GM13977 (cell line): ENCODE measurements around the gene GSE1.

ENCODE experiments used
- DNase-seq: peaks from one replicate; pipeline ENCODE4 v3.0.0; 2012; ENCODE audit warnings: low spot score
- in situ Hi-C: fragments of 300-500 bp; cut with MboI; formaldehyde crosslinking; loops from one replicate; pipeline ENCODE4 v1.12.0; 2022; ENCODE audit warnings: low sequenced_read_pairs, low pct_unique_long_range_greater_than_20kb, mixed read lengths, inconsistent platforms; ENCODE audit not compliant: unreplicated experiment
- TF ChIP-seq, protein P1 (sequence below): IDR thresholded peaks from 2 replicates; pipeline ENCODE4 v1.5.1; 2012; ENCODE audit warnings: mild to moderate bottlenecking, control low read depth; ENCODE audit not compliant: insufficient read depth; ENCODE audit errors: extremely low read depth, missing control alignments

The GSE1 gene

DNA sequence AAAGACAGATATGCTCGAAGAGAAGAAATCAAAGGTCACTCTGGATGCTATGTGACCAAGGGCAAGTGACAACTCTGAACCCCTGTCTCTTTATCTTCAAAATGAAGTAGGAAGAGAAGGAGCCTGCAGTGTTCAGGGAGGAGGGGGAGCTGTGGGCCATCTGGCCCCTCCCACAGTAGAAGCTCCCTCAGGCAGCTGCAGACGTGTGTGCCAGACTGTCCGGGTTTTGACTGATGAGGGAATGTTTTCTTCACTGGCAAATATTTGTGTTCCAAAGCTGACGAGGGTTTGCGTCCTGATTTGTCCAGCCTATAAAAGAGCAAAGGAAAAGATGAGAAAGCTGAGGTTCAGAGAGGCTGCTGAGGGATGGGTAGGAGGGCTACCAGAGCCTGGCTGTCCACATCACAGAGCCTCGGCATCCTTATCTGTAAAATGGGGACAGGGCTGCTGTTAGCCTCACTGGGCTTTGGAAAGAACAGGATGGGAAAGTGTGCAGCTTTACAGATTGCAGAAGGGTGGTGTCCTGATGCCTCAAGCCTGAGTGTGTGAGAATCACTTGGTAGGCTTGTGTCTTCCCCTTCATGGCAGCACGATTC is 77.4 kb downstream of the GSE1 start:
- TF ChIP-seq, protein P1, sequence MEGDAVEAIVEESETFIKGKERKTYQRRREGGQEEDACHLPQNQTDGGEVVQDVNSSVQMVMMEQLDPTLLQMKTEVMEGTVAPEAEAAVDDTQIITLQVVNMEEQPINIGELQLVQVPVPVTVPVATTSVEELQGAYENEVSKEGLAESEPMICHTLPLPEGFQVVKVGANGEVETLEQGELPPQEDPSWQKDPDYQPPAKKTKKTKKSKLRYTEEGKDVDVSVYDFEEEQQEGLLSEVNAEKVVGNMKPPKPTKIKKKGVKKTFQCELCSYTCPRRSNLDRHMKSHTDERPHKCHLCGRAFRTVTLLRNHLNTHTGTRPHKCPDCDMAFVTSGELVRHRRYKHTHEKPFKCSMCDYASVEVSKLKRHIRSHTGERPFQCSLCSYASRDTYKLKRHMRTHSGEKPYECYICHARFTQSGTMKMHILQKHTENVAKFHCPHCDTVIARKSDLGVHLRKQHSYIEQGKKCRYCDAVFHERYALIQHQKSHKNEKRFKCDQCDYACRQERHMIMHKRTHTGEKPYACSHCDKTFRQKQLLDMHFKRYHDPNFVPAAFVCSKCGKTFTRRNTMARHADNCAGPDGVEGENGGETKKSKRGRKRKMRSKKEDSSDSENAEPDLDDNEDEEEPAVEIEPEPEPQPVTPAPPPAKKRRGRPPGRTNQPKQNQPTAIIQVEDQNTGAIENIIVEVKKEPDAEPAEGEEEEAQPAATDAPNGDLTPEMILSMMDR = no peak
- in situ Hi-C loops = no loop called here
- no peak for DNase-seq

DNA sequence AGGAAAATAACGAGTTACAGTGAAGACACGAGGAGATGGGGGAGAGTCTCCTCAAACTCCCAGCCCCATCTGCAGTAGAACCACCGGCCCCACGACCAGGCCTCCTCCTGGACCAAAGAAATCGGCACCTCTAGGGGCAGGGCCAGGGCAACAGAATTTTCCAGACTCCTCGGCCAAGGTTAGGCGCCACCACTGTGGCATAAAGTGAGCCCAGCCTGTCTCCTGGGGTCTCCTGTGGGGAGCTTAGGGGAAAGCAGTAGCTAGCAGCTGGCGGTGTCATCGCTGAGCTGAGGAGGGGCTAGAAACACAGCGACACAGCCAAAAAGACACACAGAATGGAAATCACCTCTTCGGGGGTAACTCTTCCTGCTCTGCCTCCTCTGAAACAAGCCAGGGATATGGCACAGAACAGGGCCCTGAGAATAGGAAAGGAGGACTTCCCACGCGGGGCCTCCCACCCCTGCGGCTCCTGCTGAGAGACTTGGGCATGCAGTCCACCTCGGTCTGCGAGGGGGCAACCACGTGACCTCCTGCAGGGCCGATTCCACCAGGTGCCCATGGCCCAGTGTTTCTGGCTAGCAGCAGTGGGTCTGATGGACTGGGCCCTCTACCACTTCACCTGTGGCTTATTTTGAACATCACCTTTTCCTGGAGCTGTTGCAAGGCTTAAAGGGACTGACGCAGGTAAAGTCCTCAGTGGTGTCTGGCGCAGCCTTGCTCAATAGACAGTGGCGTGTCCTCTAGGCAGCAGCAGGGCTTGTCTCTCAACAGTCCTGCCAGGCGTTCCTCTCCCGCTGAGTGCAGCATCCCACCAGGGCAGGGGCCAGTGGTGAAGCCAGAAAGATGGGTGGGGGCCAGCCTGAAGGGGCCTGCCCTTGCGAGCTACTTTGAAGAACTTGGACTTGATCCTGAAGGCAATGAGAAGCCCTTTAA is 82.3 kb downstream of the GSE1 start:
- in situ Hi-C loops = no loop called here
- TF ChIP-seq, protein P1 = no peak
- DNase-seq = no peak

DNA sequence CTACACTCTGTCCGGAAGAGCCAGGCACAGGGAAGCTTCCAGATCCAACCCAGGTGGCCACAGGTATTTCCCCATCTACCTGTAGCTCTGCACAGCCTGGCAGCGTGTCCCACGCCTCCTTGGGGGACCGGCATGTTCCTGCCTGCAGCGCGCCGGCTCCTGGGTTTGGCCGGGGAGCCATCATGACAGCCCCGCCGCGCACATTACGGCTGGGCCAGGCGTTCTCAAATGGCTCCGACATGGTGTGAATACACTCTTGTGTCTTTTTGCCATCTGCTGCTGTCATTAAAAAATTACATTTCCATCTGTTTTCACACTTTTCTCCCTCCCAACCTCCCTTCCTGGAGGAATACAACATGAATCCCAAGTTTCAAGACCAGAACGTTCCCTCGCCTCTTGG is 83.7 kb downstream of the GSE1 start:
- DNase-seq = no peak
- TF ChIP-seq, protein P1 = no peak
- in situ Hi-C loops = no loop called here

DNA sequence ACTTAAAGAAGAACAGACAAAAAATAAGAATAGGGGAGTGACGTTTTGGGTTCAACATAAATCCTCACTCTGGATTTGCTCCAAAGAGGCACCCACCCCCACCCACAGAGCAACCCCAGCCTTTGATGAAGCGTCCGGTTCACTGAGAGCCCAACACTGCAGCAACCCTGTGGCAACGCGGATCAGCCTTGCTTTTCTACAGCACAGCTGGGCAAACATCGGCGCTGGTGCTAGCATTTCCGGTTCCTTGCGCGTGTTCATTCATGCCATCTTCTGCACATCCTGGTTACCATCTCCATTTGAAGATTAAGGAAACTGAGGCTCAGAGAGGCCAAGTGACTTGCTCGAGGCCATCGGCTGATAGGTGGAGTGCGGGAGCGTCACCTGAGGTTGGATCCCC is 84.3 kb downstream of the GSE1 start:
- no peak for DNase-seq
- in situ Hi-C loops = no loop called here
- TF ChIP-seq, protein P1 = no peak

DNA sequence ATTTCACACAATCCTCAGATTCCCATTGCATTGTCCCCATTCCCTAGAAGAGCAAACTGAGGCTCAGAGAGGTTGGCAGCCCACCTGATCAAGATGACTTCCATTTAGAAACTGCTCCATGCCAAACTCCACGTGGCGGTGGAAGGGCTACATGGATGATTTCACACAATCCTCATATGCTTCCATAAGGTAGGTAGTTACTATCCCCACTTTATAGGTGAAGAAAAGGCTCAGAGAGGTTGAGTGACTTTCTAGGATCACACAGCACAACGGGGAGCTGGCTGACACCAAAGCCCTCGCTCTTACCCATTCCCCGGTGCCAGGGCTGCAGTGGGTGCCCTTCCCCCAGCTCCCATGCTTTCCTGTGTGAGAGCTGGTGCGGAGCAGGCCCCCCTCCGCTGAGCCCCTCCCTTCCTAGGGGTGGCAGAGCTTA is 85.4 kb downstream of the GSE1 start:
- DNase-seq = no peak
- in situ Hi-C loops = no loop called here
- TF ChIP-seq, protein P1 = no peak

DNA sequence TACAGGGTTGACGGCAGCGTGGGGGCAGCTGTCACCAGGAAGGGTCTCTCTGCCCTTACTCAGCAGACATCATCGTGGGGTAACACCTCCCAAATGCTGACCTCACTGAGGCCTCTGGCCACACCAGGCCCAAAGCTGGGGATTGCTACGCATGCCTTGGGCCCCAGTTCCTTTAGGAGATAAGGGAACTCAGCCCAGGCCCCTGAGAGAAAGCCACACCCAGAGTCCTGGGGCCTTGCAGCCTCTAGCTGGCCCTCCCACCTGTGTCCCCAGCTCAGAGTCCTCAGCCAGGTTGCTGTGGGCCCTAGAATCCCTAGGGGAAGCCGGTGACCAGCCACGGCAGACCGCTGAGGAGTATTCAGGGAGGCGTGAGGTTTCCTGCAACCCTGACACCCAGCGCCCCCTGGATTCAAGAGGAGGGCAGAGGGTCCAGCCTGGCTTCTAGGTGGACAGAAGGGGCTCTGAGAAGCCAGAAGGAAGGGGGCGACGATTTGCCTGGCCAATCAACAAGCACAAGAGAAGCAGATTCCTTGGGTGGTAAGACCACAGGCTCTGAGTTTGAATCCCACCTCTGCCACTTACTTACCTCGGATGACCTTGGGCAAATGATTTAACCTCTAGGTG is 85.9 kb downstream of the GSE1 start:
- no peak for DNase-seq
- in situ Hi-C loops = no loop called here
- TF ChIP-seq, protein P1 = no peak
